ENCODE data around the gene ISL2.

- TF ChIP-seq, protein P1, sequence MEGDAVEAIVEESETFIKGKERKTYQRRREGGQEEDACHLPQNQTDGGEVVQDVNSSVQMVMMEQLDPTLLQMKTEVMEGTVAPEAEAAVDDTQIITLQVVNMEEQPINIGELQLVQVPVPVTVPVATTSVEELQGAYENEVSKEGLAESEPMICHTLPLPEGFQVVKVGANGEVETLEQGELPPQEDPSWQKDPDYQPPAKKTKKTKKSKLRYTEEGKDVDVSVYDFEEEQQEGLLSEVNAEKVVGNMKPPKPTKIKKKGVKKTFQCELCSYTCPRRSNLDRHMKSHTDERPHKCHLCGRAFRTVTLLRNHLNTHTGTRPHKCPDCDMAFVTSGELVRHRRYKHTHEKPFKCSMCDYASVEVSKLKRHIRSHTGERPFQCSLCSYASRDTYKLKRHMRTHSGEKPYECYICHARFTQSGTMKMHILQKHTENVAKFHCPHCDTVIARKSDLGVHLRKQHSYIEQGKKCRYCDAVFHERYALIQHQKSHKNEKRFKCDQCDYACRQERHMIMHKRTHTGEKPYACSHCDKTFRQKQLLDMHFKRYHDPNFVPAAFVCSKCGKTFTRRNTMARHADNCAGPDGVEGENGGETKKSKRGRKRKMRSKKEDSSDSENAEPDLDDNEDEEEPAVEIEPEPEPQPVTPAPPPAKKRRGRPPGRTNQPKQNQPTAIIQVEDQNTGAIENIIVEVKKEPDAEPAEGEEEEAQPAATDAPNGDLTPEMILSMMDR (IDR thresholded peaks at IDR 0.05) = no peak
- TF ChIP-seq ZFX (IDR thresholded peaks at IDR 0.05; ENCODE audit: borderline replicate concordance) = no peak
Observed at GRCh38 chr15:76359152-76359551, 22.6 kb downstream of the ISL2 start.
